ENCODE data around the gene CR1.
A peak's percentile ranks its signal among the peaks of the same experiment; 100 is the strongest.
"Not testable (repeated sequence)": the region's sequence is repeated elsewhere in the genome, so short reads cannot be mapped to it uniquely, and the experiment has no call there.

CR1 gene

GRCh38 chr1:207536263-207536662 is 40.3 kb downstream of the CR1 start:
- H3K27ac ChIP-seq (ENCODE audit: low read depth, low read length); H3K27me3 ChIP-seq (ENCODE audit: insufficient read depth, low read length); H2AFZ ChIP-seq (ENCODE audit: low read length, unreplicated experiment); H3K36me3 ChIP-seq (ENCODE audit: insufficient read depth, low read length); H3K79me2 ChIP-seq (ENCODE audit: control insufficient read depth, insufficient read depth, low read length, unreplicated experiment); H3K4me3 ChIP-seq (ENCODE audit: low read depth, low read length); H3K4me1 ChIP-seq (ENCODE audit: control insufficient read depth, insufficient read depth, low read length, unreplicated experiment): not testable (repeated sequence)

DNA sequence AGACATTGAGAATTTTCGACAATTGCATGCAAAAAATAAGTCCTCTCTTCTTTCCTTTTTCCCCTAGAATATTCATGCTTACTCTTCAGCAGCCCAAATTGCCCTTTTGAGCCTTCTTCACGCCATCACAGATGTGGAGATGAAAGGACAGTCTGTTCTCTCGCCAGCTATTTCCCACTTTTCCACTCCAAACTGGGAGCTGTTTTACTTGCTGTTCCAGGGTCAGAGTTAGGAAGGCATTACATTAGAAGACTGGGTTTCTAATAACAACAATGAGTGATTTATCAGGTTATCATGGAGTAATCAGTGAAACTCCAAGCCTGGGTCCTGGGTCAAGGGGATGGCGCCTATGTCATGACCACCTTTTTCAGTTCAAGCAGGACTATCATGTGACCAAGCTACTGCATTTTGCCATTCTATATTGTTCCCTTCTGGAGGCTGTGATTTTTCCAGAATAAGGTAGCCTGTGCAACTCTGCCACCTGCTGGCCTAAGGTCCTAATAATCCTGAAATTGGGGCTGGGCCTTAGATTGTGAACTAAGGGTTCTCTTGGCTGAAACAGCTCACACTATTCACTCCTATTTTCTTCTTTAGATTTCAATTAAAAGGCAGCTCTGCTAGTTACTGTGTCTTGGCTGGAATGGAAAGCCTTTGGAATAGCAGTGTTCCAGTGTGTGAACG is 50.9 kb downstream of the CR1 start:
- H3K27ac ChIP-seq (ENCODE audit: low read depth, low read length); H3K4me1 ChIP-seq (ENCODE audit: control insufficient read depth, insufficient read depth, low read length, unreplicated experiment); H3K79me2 ChIP-seq (ENCODE audit: control insufficient read depth, insufficient read depth, low read length, unreplicated experiment); H3K27me3 ChIP-seq (ENCODE audit: insufficient read depth, low read length); H3K36me3 ChIP-seq (ENCODE audit: insufficient read depth, low read length); H2AFZ ChIP-seq (ENCODE audit: low read length, unreplicated experiment); H3K4me3 ChIP-seq (ENCODE audit: low read depth, low read length): not testable (repeated sequence)

DNA sequence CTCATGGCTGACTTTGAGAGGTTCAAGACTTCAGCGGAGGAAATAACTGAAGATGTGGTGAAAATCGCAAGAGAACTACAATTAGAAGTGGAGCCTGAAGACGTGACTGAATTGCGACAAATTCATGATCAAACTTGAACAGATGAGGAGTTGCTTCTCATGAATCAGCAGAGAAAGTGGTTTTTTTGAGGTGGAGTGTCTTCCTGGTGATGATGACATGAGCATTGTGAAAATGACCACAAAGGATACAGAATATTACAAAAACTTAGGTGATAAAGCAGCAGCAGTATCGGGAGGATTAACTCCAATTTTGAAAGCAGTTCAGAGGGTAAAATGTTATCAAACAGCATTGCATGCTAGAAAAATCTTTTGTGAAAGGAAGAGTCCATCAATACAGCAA is 58.9 kb downstream of the CR1 start:
- not testable (repeated sequence) for H3K27ac ChIP-seq (ENCODE audit: low read depth, low read length); H3K27me3 ChIP-seq (ENCODE audit: insufficient read depth, low read length); H3K79me2 ChIP-seq (ENCODE audit: control insufficient read depth, insufficient read depth, low read length, unreplicated experiment); H2AFZ ChIP-seq (ENCODE audit: low read length, unreplicated experiment); H3K36me3 ChIP-seq (ENCODE audit: insufficient read depth, low read length); H3K4me1 ChIP-seq (ENCODE audit: control insufficient read depth, insufficient read depth, low read length, unreplicated experiment); H3K4me3 ChIP-seq (ENCODE audit: low read depth, low read length)

GRCh38 chr1:207565546-207566468 is 69.8 kb downstream of the CR1 start:
- Histone ChIP-seq H3K27me3 (ENCODE audit: insufficient read depth, low read length) (peaks cover 7% of the 10 kb centered on the region), H3K4me1 (ENCODE audit: control insufficient read depth, insufficient read depth, low read length, unreplicated experiment) (no peaks in the 10 kb centered on the region), H3K36me3 (ENCODE audit: insufficient read depth, low read length) (no peaks in the 10 kb centered on the region), H3K4me3 (ENCODE audit: low read depth, low read length) (no peak overlapping the region), H3K79me2 (ENCODE audit: control insufficient read depth, insufficient read depth, low read length, unreplicated experiment) (no peaks in the 10 kb centered on the region), H2AFZ (ENCODE audit: low read length, unreplicated experiment) (no peak overlapping the region), H3K27ac (ENCODE audit: low read depth, low read length) (no peak overlapping the region)

GRCh38 chr1:207571926-207572325 is 76.0 kb downstream of the CR1 start:
- H3K4me1 ChIP-seq (ENCODE audit: control insufficient read depth, insufficient read depth, low read length, unreplicated experiment); H3K36me3 ChIP-seq (ENCODE audit: insufficient read depth, low read length); H3K4me3 ChIP-seq (ENCODE audit: low read depth, low read length); H3K79me2 ChIP-seq (ENCODE audit: control insufficient read depth, insufficient read depth, low read length, unreplicated experiment); H3K27ac ChIP-seq (ENCODE audit: low read depth, low read length); H3K27me3 ChIP-seq (ENCODE audit: insufficient read depth, low read length); H2AFZ ChIP-seq (ENCODE audit: low read length, unreplicated experiment): not testable (repeated sequence)

DNA sequence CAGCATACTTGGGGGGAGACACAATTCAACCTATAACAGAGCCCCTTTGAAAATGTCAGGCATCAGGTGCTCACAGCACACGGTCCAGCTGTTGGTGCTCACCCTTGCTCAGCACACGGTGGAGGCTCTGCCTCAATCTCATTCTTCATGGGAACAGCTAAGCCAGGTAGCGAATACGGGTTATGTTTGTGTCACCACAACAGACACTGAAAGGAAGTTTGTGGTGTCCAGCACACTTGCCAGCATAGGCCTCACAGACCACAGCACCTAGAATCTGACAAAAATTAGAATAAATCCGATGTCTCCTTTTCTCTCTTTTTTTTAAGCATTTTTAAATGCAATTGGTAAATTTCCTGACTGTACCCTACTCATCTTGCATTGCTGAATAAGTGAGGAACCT is 77.1 kb downstream of the CR1 start:
- H3K36me3 ChIP-seq (ENCODE audit: insufficient read depth, low read length); H3K79me2 ChIP-seq (ENCODE audit: control insufficient read depth, insufficient read depth, low read length, unreplicated experiment); H3K4me1 ChIP-seq (ENCODE audit: control insufficient read depth, insufficient read depth, low read length, unreplicated experiment); H2AFZ ChIP-seq (ENCODE audit: low read length, unreplicated experiment); H3K27me3 ChIP-seq (ENCODE audit: insufficient read depth, low read length); H3K4me3 ChIP-seq (ENCODE audit: low read depth, low read length); H3K27ac ChIP-seq (ENCODE audit: low read depth, low read length): not testable (repeated sequence)

- H3K36me3 ChIP-seq (ENCODE audit: insufficient read depth, low read length); H2AFZ ChIP-seq (ENCODE audit: low read length, unreplicated experiment); H3K27ac ChIP-seq (ENCODE audit: low read depth, low read length); H3K4me1 ChIP-seq (ENCODE audit: control insufficient read depth, insufficient read depth, low read length, unreplicated experiment); H3K4me3 ChIP-seq (ENCODE audit: low read depth, low read length); H3K27me3 ChIP-seq (ENCODE audit: insufficient read depth, low read length); H3K79me2 ChIP-seq (ENCODE audit: control insufficient read depth, insufficient read depth, low read length, unreplicated experiment): not testable (repeated sequence)
Observed at GRCh38 chr1:207575381-207575780, 79.4 kb downstream of the CR1 start.

DNA sequence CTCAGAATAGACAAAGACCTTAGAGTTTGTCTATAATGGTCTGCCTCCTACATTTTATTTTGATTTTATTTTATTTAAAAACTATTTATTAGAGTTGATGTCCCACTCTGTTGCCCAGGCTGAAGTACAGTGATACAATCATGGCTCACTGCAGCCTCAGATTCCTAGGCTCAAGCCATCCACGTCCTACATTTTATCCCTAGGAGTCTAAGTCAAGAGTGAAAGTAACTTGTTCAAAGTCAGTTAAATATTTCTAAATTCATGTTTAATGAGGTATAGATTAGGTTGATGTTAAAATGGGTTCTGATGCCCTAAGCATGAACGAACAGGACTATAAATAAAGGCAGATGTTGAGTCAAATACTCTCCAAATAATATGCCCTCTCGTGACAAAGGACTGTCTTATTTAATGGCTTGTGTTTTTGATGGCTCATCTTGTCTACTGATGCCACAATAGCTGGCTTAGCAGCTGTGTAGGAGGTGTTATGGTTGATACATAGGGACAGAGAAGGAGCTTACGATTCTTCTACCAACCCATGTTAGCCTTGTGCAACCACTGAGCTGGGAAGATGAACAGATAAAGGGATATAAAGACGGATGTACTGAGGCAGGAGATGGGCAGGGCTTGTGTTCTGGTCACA is 83.0 kb downstream of the CR1 start:
- Histone ChIP-seq H3K27ac (ENCODE audit: low read depth, low read length) (no peak overlapping the region), H3K27me3 (ENCODE audit: insufficient read depth, low read length) (peaks cover 22% of the 10 kb centered on the region), H3K36me3 (ENCODE audit: insufficient read depth, low read length) (no peaks in the 10 kb centered on the region), H3K79me2 (ENCODE audit: control insufficient read depth, insufficient read depth, low read length, unreplicated experiment) (no peaks in the 10 kb centered on the region), H3K4me1 (ENCODE audit: control insufficient read depth, insufficient read depth, low read length, unreplicated experiment) (no peaks in the 10 kb centered on the region), H3K4me3 (ENCODE audit: low read depth, low read length) (peak overlapping the region; percentile 37; the same call in 1 of the 2 replicates), H2AFZ (ENCODE audit: low read length, unreplicated experiment) (peak overlapping the region; percentile 60)

GRCh38 chr1:207579436-207579799 is 83.5 kb downstream of the CR1 start:
- H3K36me3 ChIP-seq (ENCODE audit: insufficient read depth, low read length): no peaks in the 10 kb centered on the region
- peaks cover 22% of the 10 kb centered on the region for H3K27me3 ChIP-seq (ENCODE audit: insufficient read depth, low read length)
- H3K4me3 ChIP-seq (ENCODE audit: low read depth, low read length): no peak overlapping the region
- no peaks in the 10 kb centered on the region for H3K4me1 ChIP-seq (ENCODE audit: control insufficient read depth, insufficient read depth, low read length, unreplicated experiment)
- no peaks in the 10 kb centered on the region for H3K79me2 ChIP-seq (ENCODE audit: control insufficient read depth, insufficient read depth, low read length, unreplicated experiment)
- H2AFZ ChIP-seq (ENCODE audit: low read length, unreplicated experiment): no peak overlapping the region
- H3K27ac ChIP-seq (ENCODE audit: low read depth, low read length): no peak overlapping the region

DNA sequence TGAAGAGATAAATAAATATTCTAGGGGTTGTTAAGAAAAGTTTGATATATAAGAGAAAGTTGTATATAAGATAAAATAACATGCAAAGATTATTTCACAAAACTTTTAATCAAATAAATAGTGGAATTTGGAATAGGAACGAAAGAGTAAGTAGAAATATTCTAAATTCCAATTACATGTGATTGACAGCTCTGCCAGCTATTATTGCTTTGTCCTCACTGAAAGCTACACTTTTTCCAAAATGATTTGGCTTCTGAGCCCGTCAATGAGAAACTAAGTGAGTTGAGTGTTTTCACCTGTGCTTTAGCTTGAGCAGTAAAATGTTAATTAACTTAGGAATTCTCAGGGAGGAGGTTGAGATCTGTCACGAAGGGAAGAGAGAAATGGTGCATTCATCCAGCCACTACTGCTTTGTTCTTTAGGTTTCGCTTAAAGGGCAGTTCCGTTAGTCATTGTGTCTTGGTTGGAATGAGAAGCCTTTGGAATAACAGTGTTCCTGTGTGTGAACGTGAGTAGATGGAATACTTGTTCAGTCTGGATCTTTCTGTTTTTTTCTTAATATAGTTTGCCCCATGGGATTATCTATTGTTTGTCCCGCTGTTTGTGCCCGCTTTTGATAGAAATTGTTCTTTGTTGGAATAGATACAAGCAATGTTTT is 85.7 kb downstream of the CR1 start:
- H3K27ac ChIP-seq (ENCODE audit: low read depth, low read length): no peak overlapping the region
- no peaks in the 10 kb centered on the region for H3K4me1 ChIP-seq (ENCODE audit: control insufficient read depth, insufficient read depth, low read length, unreplicated experiment)
- H3K4me3 ChIP-seq (ENCODE audit: low read depth, low read length): no peak overlapping the region
- no peaks in the 10 kb centered on the region for H3K79me2 ChIP-seq (ENCODE audit: control insufficient read depth, insufficient read depth, low read length, unreplicated experiment)
- H3K36me3 ChIP-seq (ENCODE audit: insufficient read depth, low read length): no peaks in the 10 kb centered on the region
- H2AFZ ChIP-seq (ENCODE audit: low read length, unreplicated experiment): no peak overlapping the region
- H3K27me3 ChIP-seq (ENCODE audit: insufficient read depth, low read length): peaks cover 37% of the 10 kb centered on the region
